Adrenal gland (tissue), 5 donors: ENCODE data around the gene MTG2.

Experiments used
- POLR2A ChIP-seq, 2 donors: fragments of 450-650 bp; IDR thresholded peaks; one replicate each; pipeline ENCODE4 v1.6.1; 2017; ENCODE audit warnings: antibody characterized with exemption in 2 of 2, mild to moderate bottlenecking in 2 of 2, moderate library complexity in 1 of 2
- TF ChIP-seq, protein P1 (sequence below), 6 experiments: fragments of 450-650 bp in 4 of 6; fragments of 200-600 bp in 2 of 6; sonication (generic) in 1 of 6; IDR thresholded peaks; 1 replicate in 5 of 6; 2 replicates in 1 of 6; pipeline versions ENCODE4 v1.5.1 to v1.8.0; 2016 to 2021; ENCODE audit warnings: antibody characterized with exemption in 6 of 6, mild to moderate bottlenecking in 2 of 6, moderate library complexity in 1 of 6
- donor health status: DM: no; HTN: no; CAD: no.

DNA sequence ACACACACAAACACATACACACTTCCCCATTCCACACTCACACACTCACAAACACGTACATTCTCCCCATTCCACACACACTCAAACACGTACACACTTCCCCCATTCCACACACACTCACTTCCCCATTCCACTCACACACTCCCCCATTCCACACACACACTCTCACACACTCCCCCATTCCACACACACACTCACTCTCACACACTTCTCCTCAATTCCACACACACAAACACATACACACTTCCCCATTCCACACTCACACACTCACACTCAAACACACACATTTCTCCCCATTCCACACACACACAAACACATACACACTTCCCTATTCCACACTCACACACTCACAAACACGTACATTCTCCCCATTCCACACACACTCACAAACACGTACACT, 46.8 kb downstream of the MTG2 start:
- TF ChIP-seq POLR2A (IDR thresholded peaks at IDR 0.05), result no peak
- TF ChIP-seq, protein P1, sequence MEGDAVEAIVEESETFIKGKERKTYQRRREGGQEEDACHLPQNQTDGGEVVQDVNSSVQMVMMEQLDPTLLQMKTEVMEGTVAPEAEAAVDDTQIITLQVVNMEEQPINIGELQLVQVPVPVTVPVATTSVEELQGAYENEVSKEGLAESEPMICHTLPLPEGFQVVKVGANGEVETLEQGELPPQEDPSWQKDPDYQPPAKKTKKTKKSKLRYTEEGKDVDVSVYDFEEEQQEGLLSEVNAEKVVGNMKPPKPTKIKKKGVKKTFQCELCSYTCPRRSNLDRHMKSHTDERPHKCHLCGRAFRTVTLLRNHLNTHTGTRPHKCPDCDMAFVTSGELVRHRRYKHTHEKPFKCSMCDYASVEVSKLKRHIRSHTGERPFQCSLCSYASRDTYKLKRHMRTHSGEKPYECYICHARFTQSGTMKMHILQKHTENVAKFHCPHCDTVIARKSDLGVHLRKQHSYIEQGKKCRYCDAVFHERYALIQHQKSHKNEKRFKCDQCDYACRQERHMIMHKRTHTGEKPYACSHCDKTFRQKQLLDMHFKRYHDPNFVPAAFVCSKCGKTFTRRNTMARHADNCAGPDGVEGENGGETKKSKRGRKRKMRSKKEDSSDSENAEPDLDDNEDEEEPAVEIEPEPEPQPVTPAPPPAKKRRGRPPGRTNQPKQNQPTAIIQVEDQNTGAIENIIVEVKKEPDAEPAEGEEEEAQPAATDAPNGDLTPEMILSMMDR (IDR thresholded peaks at IDR 0.05), result no peak
